ENCODE results near the gene SEPTIN1.

- TF ChIP-seq EZH2 (IDR thresholded peaks at IDR 0.05; ENCODE audit: low read depth, unreplicated experiment) = no peak
- TF ChIP-seq, protein P1, sequence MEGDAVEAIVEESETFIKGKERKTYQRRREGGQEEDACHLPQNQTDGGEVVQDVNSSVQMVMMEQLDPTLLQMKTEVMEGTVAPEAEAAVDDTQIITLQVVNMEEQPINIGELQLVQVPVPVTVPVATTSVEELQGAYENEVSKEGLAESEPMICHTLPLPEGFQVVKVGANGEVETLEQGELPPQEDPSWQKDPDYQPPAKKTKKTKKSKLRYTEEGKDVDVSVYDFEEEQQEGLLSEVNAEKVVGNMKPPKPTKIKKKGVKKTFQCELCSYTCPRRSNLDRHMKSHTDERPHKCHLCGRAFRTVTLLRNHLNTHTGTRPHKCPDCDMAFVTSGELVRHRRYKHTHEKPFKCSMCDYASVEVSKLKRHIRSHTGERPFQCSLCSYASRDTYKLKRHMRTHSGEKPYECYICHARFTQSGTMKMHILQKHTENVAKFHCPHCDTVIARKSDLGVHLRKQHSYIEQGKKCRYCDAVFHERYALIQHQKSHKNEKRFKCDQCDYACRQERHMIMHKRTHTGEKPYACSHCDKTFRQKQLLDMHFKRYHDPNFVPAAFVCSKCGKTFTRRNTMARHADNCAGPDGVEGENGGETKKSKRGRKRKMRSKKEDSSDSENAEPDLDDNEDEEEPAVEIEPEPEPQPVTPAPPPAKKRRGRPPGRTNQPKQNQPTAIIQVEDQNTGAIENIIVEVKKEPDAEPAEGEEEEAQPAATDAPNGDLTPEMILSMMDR (conservative IDR thresholded peaks at IDR 0.05; ENCODE audit: low read depth in 2 of 2) = no peak
- no peak for TF ChIP-seq NANOG (IDR thresholded peaks at IDR 0.05; ENCODE audit: borderline replicate concordance)
- TF ChIP-seq CREB1 (CRISPR knock-in tag; IDR thresholded peaks at IDR 0.05; ENCODE audit: low read depth) = no peak
These were observed 895 bp downstream of the SEPTIN1 start for GRCh38 chr16:30381291-30382041.
